Measurements from ENCODE around the gene KIF21B.
A peak's percentile ranks its signal among the peaks of the same experiment; 100 is the strongest.
"Not testable (repeated sequence)": the region's sequence is repeated elsewhere in the genome, so short reads cannot be mapped to it uniquely, and the experiment has no call there.

The KIF21B gene

DNA sequence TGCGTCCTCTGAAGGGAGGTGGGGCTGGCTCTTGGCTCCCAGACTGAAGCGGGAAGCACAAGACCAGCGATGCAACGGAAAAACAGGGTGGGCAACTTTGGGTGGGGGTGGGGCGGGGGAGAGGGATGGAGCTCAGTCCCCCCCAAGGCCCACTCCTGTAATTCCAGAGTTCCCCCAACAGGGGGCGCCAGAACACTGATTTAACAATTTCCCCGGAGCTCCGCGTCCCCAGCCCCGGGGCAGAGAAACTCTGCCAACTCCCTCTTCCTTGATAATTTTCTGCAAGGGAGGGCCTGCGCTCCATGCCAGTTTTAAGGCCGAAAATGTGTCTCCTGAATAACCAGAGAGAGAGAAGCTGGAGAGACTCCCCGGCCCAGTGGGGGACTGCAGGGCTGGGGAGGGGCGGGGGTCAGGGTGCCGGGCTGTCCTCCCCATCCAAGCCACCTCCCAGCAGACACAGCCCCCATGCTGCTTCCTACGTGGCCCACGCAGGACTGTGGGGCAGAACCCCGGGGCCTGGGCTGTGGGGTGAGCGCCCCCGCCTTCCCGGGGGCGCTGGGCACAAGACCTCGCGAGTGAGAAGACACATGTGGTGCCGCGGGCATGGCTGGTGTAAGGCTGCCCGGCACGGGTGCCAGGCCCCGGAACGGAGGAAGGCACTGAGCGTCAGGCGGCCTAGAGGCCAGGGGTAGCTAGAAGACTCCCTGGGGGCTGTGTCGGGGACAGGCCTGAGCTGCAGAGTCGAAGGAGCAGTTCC is 51.4 kb downstream of the KIF21B start:
- DNase-seq (ENCODE audit: low read depth in 1 of 2, low spot score in 1 of 2): peak; percentile 44 to 53

DNA sequence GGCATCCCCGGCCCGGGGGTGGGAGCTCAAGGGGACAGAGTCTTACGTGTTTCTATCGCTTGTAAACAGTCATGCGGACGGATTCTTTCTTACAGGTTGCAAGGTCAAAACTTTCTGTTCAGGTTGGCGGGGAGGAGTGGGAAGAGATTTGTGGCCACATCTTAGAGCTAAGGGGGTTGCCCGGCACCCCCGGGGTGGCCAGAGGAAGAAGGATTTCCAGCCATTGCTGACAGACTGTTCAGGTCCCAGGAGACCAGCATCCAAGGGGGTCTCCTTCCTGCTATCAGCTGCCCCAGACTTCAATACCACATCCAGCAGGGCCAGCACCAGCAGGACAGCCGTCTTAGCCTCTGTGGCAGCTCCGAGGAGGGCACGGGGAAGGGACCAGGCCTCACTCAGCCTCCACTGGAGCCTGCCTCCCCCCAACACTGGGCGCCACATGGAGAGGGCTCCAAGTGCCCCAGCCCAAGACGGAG is 52.0 kb downstream of the KIF21B start:
- no peak for DNase-seq (ENCODE audit: low read depth in 1 of 2, low spot score in 1 of 2)

DNA sequence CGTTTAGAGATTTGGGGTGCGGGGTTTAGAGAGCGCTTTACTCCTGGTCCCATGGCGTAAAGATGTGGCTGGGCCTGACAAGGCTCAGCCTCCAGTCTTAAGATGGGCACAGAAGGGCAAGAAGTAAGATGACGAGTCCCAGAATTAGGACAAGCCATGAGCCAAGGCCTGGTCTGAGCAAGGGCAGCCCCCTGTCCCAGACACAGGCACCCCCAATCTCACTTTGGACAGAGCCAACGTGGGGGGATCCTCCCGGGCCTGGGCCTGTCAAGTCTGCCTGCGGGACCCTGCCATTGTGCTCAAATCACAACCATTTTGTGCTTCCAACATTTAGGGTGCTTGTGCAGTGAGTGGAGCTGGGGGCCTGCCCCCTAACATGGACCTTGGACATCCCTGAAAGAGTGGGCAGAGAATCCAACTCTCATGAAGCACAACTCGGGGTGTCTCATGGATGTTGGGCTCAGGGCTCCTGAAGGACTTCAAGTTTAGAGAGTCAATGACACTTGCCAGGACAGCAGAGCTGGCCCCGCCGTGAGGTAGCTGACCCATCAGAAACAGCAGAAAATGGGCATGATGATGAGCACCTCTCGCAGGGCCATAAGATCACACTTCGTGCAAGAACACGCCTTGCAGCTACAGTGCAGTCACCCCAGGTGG is 52.6 kb downstream of the KIF21B start:
- DNase-seq (ENCODE audit: low read depth in 1 of 2, low spot score in 1 of 2): no peak

DNA sequence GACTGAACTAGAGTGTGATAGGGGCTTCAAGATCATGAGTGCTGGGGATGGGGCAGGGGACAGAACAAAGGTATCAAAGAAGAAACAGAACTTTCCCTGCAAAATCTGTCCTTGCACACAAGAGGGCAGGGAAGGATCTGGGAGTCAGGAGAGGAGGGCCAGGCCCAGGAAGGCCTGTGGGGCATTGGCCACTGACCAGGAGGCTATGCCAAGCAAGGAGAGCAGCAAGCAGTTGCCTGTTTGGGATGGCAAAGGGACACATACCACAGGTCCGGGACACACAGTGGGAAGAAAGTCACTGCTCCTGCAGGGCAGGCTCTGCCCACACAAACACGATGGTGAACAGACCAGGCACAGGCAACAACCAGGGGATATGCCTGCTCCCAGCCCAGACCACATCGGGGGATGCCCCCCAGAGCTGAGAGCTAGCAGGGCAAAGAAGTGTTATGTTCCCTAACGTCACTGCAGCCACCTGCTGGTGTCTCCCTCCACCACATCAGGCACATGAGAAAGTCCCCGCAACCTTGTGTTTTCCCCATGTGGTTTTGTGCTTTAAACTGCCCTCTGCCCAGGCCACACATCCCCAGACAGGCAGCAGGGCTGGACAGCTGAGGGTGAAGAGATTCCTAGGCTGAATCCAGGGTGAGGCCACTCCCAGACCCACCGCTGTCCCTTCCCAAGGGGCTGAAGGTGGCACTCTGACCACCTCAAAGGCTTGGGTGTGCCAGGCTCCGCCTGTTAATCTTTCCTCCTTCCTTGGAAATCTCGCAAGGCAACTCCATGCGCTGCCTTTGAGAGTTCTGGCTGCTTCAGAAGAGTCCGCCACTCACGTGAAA is 53.6 kb downstream of the KIF21B start:
- no peak for DNase-seq (ENCODE audit: low read depth in 1 of 2, low spot score in 1 of 2)

DNA sequence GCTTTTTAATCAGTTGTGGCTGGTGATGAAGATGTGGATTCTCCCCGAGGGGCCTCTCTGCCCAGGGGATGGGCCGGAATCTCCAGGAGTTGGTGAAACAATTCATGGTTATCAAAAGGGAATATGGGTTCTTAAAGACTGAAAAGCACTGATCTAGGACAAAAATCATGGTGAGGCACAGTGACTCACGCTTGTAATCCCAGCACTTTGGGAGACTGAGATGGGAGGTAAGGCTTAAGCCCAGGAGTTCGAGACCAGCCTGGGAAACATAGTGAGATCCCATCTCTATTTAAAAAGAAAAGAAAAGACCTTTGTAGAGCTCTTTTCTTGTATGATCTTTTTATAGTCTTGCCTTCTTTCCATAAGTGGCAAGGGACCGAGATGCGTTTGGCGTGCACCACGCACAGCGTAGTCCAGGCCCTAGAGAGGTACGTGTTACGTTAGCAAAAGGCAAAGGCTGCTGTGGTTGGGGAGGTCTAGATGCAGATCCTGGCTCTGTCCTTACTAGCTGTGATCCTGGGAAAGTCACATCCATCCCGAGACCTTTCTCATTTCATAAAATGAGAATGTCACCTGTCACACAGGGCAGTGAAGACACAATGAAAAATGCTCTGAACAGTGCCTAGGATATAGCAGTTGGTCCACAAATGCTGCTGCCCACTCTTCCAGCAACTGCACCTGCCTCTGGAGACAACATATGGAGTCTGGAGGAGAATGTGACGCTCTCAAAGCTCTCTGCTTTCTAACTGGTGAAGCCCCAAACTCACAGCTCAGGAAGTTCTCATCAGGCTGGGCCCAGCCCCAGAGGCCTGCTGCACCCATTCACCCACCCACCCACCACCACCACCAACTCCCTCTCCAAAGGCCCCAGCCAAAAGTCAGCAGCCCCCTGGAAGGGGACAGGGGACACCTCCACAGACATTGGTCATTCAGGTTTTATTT is 54.8 kb downstream of the KIF21B start:
- no peak for DNase-seq (ENCODE audit: low read depth in 1 of 2, low spot score in 1 of 2)

DNA sequence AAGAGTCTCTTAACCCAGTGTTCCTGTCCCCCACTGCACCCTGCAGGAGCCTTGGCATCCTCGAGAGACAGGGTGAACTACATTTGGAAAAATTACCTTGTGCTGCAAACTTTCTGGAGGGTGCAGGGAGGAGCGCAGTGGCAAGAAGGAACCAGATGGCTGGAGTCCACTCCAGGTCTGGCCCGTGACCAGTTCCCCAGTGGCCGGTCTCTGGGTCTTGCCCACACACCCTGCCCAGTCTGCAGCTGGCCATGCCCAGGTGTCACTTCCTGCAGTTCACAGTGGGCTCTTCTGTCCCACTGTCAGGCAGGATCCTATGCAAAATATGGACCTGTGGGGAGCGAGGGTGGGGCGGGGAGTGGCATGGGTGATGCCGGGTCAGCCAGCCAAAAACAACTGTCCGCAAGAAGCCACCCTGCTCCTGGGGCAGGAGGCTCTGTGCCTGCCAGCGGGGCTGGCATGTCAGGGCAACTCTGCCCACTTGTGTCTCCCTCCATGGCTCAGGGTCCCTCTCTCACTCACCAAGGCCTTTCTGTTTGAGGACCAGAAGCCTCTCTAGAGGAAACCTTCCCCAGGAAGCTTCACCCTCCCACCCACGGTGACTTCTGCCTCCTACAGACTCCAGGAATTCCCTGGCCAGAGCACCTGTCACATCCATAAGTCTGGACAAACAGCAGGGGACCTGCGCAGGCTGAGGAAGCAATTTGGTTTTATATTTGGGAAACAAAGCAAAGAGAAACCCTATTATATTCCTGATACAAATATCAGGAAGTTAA is 55.6 kb downstream of the KIF21B start:
- DNase-seq (ENCODE audit: low read depth in 1 of 2, low spot score in 1 of 2): no peak

DNA sequence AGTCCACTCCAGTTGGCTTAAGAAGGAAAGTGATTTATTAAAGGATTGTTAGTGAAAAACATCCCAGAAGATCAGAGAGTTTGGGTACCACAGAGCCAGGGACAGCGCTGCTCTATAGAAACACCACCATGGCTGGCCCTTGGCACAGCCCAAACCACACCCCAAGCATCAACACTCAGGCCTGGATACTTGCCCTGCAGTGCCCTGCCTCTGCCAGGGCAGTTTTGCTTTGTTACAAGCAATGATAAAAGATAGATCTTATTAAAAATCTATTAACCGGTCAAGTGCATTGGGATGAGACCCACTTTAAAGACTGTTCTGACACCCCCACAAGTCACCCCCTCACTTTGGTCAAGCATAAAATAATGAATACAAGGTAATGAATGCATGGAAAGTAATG is 56.6 kb downstream of the KIF21B start:
- no peak for DNase-seq (ENCODE audit: low read depth in 1 of 2, low spot score in 1 of 2)

DNA sequence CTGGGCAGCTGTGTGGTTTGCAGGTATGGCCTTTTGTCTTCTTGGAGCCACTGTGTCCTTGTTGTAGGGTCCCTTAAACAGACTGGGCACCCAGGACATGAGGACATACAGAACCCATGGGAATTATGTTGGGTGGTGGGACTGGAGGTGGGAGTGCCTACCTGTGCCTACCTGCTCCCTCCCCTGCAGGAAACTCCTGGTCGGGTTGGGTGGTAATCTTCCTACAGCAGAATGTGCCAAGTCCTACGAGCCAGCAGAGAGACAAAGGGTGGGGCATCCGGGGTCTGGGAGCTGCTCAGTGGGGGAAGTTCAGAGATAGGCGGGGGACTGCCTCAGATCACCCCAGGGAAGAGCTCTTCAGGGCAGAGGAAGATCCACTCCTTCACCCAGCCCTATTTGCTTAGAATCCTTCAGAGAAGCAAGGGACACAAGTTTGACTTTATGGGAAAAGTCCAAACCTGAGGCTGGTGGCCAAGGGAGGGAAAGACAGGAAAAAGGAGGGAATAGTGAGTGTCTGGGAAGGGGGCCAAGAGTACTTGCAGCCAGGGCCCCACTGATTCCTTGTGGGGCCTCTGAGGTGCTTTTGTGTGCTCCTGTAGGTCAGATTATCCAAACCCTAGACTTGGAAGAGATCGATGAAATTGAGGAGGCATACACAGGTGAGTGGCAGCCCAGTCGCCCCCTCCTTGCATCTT is 58.3 kb downstream of the KIF21B start:
- DNase-seq (ENCODE audit: low read depth in 1 of 2, low spot score in 1 of 2): no peak

DNA sequence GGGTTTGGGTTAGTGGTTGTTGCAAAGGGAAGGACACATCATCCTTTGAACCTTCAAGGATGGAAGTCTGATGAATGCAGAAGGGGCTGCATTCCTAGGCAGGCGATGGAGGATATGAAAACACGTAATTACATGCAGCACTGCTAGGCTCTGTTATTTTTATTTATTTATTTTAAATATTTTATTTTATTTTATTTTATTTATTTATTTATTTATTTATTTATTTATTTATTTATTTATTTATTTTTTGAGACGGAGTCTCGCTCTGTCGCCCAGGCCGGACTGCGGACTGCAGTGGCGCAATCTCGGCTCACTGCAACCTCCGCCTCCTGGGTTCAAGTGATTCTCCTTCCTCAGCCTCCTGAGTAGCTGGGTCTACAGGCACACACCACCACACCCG is 59.6 kb downstream of the KIF21B start:
- DNase-seq (ENCODE audit: low read depth in 1 of 2, low spot score in 1 of 2): not testable (repeated sequence)

DNA sequence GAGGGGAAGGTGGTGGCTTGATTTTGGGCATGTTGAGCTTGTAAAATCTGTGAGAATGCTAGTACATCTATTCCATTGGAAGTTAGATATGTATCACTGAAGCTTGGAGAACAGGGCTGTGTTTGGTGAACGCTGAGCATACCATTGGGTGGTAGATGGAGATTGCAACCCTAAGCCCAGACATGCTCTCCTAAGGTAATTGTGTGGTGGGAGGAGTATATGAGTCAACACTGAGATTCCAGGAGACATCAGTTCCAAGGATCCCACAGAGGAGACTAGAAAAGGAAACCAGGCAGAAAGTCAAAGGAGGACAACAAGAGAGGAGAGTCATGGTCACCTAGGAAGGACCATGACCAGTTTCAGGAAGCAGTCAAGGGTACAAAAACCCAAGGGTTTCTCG is 60.4 kb downstream of the KIF21B start:
- no peak for DNase-seq (ENCODE audit: low read depth in 1 of 2, low spot score in 1 of 2)

DNA sequence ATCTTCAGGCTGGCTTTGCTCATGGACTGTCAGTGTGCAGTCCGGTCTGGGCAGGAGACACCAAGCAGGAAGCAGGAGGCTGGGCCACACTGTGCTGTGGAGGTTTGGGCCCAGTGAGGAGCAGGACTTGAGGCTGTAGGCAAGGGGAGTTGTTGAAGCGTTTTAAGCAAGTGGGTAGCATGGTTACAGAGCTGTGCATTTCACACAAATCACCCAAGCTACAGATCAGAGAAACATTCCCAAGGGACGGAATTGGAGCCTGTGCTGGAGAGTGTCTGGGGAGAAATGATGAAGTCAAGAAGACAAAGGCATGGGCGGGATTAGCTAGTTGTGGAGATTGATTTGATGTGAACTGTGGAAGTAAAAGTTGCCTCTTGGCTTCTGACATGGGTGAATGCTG is 60.9 kb downstream of the KIF21B start:
- no peak for DNase-seq (ENCODE audit: low read depth in 1 of 2, low spot score in 1 of 2)

DNA sequence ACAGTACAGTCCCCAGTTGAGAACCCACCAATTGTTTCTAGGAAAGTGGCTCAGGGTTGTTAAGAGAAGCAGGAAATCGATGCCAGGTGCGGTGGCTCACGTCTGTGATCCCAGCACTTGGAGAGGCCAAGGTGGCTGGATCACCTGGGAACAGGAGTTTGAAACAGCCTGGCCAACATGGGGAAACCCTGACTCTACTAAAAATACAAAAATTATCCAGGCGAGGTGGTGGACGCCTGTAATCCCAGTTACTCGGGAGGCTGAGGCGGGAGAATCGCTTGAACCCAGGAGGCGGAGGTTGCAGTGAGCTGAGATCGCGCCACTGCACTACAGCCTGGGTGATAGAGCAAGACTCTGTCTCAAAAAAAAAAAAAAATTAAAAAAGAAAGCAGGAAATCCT is 61.4 kb downstream of the KIF21B start:
- not testable (repeated sequence) for DNase-seq (ENCODE audit: low read depth in 1 of 2, low spot score in 1 of 2)

DNA sequence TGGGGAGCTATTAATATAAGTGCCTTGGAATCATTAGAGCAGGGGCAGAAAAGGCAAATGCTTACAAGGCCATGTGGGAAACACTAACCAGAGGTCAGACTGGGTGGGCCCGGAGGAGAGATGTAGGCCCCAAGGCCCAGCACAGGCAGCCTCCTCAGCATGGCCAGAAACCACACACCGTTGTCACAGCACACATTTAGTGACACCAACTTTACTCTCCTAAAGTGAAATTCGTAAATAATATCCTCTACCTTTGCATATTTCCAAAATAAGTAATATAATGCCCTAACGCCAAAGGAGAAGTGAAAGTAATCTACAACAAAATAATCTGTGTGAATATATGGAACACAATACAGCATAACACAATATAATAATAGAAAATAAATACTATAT is 62.6 kb downstream of the KIF21B start:
- DNase-seq (ENCODE audit: low read depth in 1 of 2, low spot score in 1 of 2): no peak

DNA sequence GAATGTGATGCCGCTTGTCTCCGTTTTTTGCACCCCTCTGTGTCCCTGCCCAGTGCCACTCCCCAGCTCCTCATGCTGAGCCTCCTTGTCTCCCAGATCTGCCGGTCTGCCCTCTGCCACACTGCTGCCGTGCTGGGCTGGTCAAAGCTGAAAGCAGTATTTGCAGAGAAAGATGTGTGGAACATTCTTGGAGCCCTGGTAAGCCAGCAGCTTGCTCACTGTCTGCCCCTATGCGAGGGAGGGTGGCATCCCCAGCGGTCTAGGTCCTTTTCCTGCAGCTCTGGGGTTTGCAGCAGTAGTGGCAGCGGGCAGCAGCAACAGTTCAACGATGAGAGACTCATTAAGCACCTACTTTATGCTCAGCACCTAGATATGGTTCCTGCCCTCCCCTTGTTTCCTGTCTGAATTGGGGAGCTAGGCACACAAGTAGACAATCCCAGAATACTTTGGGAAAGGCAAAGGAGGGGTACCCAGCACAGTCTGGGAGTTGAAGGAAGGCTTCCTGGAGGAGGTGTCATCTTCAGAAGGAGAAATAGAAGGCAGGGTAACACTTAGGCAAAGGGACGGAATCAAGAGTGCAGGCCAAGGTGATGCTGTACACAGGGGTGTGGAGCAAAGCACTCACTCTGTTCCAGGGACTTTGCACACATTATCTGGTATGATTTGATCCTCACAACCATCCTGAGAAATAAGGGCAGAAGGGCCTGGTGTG is 63.1 kb downstream of the KIF21B start:
- DNase-seq (ENCODE audit: low read depth in 1 of 2, low spot score in 1 of 2): no peak

DNA sequence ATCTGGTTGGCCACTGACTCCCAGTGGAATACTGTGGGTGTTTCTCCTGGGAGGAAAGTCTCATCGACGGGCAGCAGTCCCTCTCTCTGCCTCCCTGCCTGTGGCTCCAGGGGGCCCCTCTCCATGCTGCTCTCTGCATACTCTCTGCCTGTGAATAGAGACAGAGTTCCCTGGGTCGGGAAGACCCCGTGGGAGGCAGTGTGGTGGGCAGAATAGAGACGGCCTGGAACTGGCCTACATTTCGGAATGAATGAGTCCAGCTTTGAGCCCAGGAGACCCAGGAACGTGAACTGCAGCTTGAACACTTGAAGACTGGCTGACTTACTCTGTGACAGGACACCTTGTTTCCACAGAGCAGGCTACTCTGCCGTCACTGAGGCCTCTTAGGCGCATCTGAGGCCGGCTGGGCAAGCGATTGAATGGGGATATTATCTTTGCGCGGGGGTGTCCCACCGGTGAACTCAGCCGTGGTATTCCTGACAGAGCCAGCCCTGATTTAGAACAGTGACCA is 64.0 kb downstream of the KIF21B start:
- no peak for DNase-seq (ENCODE audit: low read depth in 1 of 2, low spot score in 1 of 2)

DNA sequence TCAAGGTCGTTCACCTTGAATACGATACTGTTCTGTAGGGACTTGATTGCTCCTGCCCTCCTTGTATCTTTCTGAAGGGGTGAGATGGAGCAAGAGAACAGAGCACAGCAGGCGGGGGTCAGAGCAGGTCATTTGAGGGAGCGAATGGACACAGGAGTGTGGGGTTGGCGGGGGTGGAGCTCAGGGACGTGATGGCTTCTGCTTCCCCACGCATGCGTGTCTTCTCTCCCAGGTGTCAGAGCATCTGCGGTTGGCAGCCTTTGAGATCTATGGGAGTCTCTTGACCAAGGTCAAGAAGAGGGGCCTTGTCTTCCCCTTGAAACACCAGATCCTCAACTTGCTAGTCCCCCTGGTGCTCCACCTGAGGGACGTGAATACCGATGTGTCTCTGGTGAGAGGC is 64.9 kb downstream of the KIF21B start:
- DNase-seq (ENCODE audit: low read depth in 1 of 2, low spot score in 1 of 2): no peak

DNA sequence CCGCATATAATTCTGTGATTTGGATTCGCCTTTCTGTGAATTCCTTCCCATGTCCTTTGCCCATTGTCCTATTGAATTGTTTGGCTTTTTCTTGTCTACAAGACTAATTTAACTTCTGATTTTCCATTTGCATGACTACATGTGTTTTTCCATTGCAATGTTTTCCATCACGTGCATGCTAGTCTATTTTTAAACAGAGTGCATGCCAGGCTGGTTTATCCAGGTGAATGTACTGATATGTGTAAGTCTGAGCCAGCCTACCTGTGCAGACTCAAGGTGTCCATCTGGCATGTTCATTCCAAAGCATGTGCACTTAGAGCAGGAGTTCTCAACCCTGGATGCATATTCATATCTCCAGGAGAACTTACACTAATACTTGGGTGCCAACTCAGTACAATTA is 69.1 kb downstream of the KIF21B start:
- DNase-seq (ENCODE audit: low read depth in 1 of 2, low spot score in 1 of 2): no peak

DNA sequence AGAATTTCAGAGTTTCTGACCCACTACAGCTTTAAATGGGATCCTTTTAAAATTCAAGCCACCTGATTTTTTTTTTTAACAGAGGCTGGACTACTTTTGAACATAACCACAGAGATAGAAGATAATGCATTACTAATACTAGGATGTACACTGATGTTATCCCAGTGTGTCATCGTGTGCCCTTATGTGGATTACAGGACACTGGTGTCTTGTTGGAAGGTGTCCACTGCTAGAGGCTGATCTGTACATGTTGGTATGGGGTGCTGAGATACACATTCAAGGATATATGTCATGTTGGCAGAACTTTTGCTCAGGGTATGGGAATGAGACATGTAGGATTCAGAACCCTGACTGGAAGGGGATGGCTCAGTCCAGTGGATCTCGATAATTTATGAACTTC is 72.5 kb downstream of the KIF21B start:
- no peak for DNase-seq (ENCODE audit: low read depth in 1 of 2, low spot score in 1 of 2)

DNA sequence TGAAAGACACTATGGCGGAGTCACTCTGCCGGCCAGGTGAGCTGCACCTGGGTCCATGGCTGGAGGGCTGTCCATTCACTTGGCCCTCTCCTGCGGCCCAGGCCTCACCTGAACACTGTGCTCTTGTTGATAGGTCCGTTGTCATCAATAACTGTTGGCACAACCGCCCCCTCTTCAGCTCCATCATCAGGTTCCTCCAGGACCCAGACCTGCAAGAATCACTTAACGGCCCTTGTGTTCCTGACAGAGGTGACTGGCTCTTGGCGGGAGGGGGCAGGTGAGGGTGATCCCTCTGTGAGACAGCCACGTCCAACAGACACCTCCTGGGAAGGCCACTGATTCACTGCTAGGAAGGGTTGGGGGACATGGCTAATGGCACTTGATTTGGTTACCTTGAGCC is 73.9 kb downstream of the KIF21B start:
- DNase-seq (ENCODE audit: low read depth in 1 of 2, low spot score in 1 of 2): no peak

Data from stimulated activated CD4-positive, alpha-beta T cell treated with anti-CD3 and anti-CD28 coated beads, Interleukin-15, amount 100 ng/mL, for 1 hour (primary cell).